ENCODE measurements around the gene HHIP.
A peak's percentile ranks its signal among the peaks of the same experiment; 100 is the strongest.
"Not testable (repeated sequence)": the region's sequence is repeated elsewhere in the genome, so short reads cannot be mapped to it uniquely, and the experiment has no call there.

Gene HHIP

DNA sequence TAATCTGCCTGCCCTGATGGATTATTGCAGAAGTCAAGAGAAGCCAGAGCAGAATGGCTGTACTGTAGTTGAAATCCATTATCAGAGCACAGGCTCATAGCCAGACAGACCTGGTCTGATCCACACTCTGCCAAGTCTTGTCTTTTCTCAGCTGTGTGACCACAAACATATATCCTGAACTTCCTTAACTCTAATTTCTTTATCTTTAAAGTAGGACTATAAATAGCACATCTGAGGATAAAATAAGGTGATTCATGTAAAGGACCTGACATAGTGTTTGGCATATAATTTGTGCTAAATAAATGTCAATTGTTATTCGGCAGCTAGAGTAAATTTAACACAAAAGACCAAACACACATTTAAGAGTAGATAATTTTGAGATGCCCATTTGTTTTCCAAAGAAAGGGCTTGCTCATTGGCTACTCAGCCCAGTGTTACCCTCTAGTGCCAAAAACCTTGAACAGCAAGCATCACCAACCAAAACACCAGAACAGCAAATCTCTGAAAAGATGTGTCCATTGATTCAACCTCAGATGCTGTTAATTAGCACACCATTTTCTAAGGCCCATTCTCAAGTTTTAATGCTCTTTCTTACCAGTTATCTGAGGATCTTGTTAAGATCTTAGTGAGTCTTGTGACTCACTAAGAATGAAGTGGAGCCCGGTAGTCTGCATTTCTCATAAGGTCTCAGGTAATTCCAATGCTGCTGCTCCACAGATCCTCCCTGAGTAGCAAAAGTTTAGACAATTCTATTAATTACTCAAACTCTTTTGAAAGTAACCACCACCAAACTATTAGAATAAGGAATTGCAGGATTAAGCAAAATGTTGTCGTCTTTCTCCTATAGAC is 108.8 kb downstream of the HHIP start:
- DNase-seq (ENCODE audit: low spot score), result peak; percentile 19

DNA sequence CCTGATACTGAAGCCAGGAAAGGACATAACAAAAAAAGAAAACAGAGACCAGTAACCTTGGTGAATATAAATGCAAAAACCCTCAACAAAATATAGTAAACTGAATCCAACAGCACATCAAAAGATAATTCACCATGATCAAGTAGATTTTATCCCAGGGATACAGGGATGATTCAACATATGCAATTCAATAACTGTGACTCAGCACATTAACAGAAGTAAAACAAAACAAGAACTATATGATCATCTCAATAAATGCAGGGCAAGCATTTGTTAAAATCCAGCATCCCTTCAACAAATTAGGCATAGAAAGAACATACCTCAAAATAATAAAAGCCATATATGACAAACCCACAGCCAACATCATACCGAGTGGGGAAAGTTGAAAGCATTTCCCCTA is 112.0 kb downstream of the HHIP start:
- DNase-seq (ENCODE audit: low spot score), result no peak

DNA sequence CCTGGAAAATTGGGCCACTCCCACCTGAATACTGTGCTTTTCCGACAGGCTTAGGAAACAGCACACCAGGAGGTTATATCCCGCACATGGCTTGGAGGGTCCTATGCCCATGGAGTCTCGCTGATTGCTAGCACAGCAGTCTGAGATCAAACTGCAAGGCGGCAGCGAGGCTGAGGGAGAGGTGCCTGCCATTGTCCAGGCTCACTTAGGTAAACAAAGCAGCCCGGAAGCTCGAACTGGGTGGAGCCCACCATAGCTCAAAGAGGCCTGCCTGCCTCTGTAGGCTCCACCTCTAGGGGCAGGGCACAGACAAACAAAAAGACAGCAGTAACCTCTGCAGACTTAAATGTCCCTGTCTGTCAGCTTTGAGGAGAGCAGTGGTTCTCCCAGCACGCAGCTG is 122.9 kb downstream of the HHIP start:
- not testable (repeated sequence) for DNase-seq (ENCODE audit: low spot score)

DNA sequence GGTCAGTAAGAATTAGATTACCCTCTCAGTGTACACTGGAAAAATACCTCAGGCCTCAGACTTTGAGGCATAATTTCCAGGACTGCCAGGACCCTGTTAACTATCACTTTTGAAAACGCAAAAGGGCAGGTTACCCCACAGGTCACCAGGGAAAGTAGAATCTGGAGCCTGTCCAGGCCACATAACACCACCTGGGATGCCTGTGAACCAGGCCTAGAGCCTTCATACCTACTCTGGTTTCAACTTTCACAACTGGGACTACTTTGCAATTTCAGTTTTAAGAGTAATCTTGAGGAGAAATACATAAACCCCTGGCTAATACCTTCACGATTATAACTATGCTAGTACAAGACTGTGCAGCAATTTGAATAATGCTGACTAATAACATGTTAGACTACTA is 132.4 kb downstream of the HHIP start:
- no peak for DNase-seq (ENCODE audit: low spot score)

DNA sequence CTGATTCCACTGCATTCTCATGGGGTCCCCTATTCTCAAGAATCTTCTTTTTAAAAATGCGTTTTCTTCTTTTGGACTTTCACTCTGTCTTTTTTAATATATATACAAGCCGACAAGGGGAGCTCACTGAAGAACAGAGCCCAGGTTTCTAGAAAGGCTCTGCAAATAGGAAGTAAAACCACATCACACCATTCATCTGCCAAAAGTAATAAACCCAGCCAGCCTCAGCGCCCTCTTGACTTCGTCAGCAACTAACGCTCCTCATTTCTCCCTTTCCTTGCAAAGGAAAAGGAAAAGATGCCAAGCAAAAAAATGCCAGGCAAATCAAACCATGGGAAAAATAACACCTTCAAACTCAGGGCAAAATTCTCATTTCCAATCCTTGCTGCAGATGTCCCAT is 136.4 kb downstream of the HHIP start:
- DNase-seq (ENCODE audit: low spot score), result no peak

DNA sequence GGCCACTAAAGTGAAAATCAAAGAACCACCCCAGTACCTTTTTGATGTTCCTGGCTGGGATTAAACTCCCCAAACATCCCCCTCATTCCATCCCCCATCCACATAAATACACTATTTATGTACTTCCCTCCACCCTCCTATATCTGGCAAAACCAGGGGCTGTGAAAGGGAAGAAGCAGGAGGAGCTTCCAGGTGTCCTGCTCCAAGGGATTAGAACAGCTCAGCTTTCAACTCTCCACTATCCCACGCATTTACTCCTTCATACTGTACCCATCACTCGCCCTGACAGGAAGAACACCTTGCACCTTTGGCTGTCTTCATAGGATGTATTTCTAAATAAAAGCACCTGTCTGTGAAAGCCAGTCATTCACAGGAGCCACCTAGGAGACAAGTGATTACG is 140.0 kb downstream of the HHIP start:
- DNase-seq (ENCODE audit: low spot score), result no peak

DNA sequence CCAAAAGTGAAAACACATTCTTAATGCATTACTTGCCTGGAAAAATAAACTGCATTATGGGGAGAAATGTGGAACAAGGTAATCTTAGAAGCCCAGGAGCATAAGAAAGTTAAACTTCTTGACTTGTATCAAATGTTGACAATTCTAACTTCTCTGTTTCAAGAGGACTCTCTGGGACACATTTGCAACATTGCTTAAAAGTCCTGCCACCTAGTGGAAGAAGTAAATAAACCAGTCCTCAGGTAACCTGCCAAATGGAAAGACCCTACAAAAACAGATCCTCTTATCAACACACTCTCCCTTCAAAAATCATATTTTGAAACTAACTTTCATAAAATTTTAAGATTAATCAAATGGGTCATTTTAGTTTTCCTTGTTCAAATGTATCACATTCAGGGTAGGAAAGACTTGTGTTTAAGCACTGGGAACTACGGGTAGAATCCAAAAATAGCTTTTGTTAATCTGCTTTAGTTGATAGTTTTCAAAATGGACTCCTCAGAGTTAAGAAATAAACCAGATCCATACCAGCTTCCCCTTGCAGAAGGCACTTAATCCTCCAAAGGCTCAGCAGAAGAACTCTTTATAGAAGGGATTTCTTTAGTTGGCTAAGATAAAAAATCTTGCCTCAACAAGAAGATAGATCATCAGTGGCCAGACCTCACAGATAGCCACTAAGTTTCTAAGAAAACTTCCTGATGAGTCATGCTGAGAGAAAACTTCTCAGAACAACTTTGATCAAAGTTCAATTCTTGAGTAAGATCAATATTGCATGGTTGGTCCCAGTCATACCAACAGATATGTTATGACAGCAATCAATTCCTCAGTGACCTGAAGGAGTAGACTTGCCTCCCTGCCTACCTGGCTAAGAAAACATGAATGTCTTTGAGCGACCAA is 141.7 kb downstream of the HHIP start:
- DNase-seq (ENCODE audit: low spot score), result peak; percentile 4

DNA sequence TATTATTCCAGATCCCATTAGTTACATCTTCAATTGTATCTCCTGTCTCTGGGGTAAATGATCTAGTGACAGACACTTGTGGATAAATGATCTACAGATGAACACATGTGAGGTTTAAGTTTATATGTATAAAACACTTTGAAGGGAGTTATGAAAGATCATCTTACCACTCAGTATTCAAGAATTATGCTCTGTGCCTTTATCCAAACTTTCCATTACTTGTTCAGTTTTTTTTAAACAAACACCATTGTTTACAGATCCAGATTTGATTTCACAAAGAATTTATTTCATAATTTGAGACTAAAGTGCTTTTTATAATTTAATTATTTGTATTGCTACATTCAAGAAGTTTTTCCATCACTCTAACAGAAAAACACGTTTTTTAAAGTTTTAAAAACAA is 142.5 kb downstream of the HHIP start:
- DNase-seq (ENCODE audit: low spot score), result no peak

DNA sequence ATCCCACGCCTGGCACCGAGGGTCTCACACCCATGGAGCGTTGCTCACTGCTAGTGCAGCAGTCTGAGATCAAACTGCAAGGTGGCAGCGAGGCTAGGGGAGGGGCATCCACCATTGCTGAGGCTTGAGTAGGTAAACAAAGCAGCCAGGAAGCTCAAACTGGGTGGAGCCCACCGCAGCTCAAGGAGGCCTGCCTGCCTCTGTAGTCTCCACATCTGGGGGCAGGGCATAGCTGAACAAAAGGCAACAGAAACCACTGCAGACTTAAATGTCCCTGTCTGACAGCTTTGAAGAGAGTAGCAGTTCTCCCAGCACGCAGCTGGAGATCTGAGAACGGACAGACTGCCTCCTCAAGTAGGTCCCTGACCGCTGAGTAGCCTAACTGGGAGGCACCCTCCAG is 146.0 kb downstream of the HHIP start:
- not testable (repeated sequence) for DNase-seq (ENCODE audit: low spot score)

All from hepatic stellate cell (primary cell).